ENCODE results near the gene PLA2G7. TPM values are rescaled to one million over a fixed set of nuclear protein-coding genes. Genes with fewer than 3 reads are reported as not detected.

Gene PLA2G7
- total RNA-seq, 1 donor from 2014 or later, result 5.9 TPM

Other genes with a start within 250 kb of the PLA2G7 start
- 14.8 TPM for gene RCAN2, start 243.9 kb downstream of the PLA2G7 start, total RNA-seq
- 8.3 TPM for gene CYP39A1, start 82.6 kb downstream of the PLA2G7 start, total RNA-seq
- 49.0 TPM for gene SLC25A27, start 82.4 kb downstream of the PLA2G7 start, total RNA-seq
- gene TDRD6, start 47.5 kb downstream of the PLA2G7 start, total RNA-seq, result 1.9 TPM
- gene ANKRD66, start 11.6 kb upstream of the PLA2G7 start, total RNA-seq, result not detected
- gene MEP1A, start 58.0 kb upstream of the PLA2G7 start, total RNA-seq, result not detected
- gene ADGRF5, start 186.6 kb upstream of the PLA2G7 start, total RNA-seq, result 23.8 TPM

Measured in sciatic nerve (tissue), 1 donor.